ENCODE data around the gene LRRN4.

Gene LRRN4

DNA sequence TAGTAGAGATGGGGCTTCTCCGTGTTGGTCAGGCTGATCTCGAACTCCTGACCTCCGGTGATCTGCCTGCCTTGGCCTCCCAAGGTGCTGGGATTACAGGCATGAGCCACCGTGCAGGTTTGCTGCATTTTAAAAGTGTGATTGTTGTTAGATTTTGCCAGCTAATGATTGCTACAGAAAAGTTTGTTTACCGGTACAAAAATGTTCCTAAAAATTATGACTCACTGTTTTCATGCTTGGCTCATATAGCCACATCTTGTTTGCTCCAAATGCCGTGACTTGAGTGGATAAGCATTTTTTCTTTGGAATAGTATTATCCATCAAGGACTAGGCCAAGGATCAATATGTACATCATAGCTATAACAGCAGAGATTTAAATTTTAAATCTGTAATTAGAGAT is 24.3 kb downstream of the LRRN4 start:
- DNase-seq, result no peak

DNA sequence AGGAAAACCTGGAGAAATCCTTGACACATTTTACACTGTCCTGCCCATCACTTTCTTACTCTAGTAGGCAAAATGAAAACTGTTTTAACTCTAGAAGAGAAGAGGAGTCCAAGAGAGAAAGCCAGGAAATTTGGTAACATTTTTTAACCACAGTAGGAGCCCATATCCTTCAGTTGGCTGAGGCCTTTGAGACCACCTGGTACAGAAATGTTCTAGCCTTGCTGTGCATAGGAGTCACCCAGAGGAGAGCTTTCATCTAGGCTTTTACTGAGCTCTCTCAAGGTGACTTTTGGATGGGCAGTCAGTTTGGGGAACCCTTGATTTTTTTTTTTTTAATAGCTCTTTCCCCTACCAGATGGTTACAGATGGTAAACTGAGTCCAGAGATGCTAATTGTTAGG is 25.0 kb downstream of the LRRN4 start:
- no peak for DNase-seq

DNA sequence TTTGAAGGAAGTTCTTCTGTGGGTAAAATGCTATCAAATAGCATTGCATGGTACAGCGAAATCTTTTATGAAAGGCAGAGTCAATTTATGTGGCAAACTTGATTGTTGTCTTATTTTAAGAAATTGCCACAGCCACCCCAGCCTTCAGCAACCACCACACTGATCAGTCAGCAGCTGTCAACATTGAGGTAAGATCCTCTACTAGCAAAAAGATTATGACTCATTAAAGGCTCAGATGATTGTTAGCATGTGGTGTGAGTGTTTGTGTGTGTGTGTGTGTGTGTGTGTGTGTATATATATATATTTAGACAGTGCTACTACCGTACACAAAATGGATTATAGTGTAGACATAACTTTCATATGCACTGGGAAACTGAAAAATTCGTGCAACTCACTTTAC is 27.8 kb downstream of the LRRN4 start:
- DNase-seq, result no peak

GRCh38 chr20:6024768-6025167 is 29.1 kb downstream of the LRRN4 start:
- DNase-seq, result no peak

DNA sequence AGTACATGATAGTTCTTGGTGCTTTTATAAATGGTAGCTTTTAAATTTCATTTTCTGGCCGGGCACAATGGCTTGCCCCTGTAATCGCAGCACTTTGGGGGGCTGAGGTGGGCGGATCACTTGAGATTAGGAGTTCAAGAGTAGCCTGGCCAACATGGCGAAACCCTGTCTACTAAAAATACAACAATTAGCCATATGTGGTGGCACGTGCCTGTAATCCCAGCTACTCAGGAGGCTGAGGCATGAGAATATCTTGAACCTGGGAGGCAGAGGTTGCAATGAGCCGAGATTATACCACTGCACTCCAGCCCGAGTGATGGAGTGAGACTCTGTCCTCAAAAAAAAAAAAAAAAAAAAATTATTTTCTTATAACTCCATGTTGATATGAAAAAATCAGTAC is 36.0 kb downstream of the LRRN4 start:
- DNase-seq, result no peak

- DNase-seq, result no peak
Measured at GRCh38 chr20:6017467-6017866, 36.4 kb downstream of the LRRN4 start.

- no peak for DNase-seq
Measured at GRCh38 chr20:6014957-6015356, 38.9 kb downstream of the LRRN4 start.

- DNase-seq, result no peak
Measured at GRCh38 chr20:6014017-6014416, 39.8 kb downstream of the LRRN4 start.

GRCh38 chr20:6012179-6012578 is 41.7 kb downstream of the LRRN4 start:
- no peak for DNase-seq

- no peak for DNase-seq
Measured at GRCh38 chr20:6008254-6008653, 45.6 kb downstream of the LRRN4 start.

DNA sequence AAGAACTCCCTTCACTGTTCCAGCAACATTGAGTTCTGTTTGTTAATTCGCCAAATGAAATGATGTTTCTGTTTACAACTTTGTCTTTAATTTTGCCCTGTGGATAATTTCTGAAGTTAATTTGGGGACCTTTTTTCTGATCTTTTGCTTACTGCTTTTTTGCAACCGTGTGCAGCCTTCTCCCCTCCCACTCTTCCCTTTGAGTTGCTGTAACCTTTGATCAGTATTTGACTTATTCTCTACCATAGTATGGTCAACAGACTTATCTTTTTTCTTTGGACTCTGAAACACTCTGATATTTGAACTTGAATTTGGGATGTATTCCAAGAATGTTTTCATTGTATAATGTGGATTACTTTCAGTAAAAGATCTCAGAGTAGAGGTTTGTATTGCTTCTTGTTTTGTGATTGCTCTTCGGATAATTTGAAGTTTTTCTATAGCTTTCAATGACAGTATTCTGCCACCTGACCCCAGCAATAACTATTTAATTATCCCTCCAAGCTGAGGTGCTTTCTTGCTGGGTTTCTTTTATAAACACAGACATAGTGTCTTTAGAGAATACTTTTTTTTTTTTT is 46.2 kb downstream of the LRRN4 start:
- DNase-seq, result no peak

- DNase-seq, result no peak
Measured at GRCh38 chr20:6007094-6007528, 46.7 kb downstream of the LRRN4 start.

- no peak for DNase-seq
Measured at GRCh38 chr20:6006603-6006949, 47.3 kb downstream of the LRRN4 start.

DNA sequence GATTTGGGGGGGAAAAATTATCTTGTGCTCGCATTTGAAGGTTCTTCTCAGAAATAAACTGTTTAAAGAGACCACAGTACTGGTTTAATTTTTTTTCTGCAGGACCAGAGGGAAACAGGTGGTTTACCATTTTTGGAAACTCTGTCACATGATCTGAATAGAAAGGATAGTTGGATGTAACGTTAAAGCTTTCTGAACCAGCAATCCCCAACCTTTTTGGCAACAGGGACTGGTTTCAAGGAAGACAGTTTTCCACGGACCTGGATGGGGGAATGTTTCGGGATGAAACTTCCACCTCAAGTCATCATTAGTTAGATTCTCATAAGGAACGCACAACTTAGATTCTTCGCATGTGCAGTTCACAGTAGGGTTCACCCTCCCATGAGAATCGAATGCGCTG is 53.0 kb downstream of the LRRN4 start:
- no peak for DNase-seq

DNA sequence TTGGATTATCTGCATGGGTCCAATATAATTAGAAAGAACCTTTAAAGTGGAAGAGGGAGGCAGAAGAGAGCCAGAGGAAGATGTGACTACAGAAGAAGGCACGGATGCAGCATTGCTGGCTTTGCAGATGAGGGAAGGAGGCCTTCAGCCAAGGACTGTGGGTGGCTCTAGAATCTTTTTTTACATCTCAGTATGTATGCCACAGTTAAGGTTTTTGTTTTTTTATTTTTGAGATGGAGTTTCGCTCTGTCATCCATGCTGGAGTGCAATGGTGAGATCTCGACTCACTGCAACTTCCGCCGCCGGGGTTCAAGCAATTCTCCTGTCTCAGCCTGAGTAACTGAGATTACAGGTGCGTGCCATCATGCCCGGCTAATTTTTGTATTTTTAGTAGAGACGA is 54.1 kb downstream of the LRRN4 start:
- DNase-seq, result no peak

GRCh38 chr20:5996765-5997164 is 57.1 kb downstream of the LRRN4 start:
- no peak for DNase-seq

- no peak for DNase-seq
Measured at GRCh38 chr20:5991623-5992441, 62.0 kb downstream of the LRRN4 start.

DNA sequence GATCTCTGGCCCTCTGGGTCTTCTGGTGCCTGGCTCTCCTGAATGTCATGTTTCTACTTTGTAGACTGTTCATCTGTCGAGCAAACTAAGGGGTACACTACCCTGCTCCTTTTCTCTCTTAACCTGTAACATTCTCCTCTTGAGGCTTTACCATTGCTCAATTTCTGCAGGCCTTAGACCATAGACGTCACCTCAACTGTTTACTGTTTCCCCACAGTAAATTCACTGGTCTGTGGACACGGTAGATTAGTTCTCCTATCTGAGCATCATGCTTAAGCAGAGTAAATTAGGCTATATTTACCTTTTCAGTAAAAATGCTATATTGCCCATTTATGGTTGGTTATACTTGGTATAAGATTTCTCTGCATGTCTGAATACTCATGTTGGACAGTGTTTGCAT is 62.9 kb downstream of the LRRN4 start:
- DNase-seq, result no peak

Data from NCI-H1417 treated with DMSO at 0.1 percent for 48 hours (cell line).